SK-N-SH treated with all-trans-retinoic acid at 6 μM for 48 hours (cell line): Measurements from ENCODE around the gene FAM171A1.

Experiments used
- CSDC2 ChIP-seq: fragments of 250-450 bp; sonication (Bioruptor Pico); IDR thresholded peaks from 2 replicates; pipeline ENCODE4 v1.5.0; 2020; ENCODE audit warnings: mild to moderate bottlenecking, moderate library complexity
- GLIS3 ChIP-seq: fragments of 250-450 bp; sonication (Bioruptor Pico); IDR thresholded peaks from 2 replicates; pipeline ENCODE4 v1.5.0; 2020; ENCODE audit warnings: mild to moderate bottlenecking, moderate library complexity
- ISL1 ChIP-seq: fragments of 250-450 bp; sonication (Bioruptor Pico); IDR thresholded peaks from 2 replicates; pipeline ENCODE4 v2.1.2; 2022; ENCODE audit warnings: mild to moderate bottlenecking, moderate library complexity
- SNAI2 ChIP-seq: fragments of 250-450 bp; sonication (Bioruptor Pico); IDR thresholded peaks from 2 replicates; pipeline ENCODE4 v1.5.0; 2020; ENCODE audit warnings: mild to moderate bottlenecking, moderate library complexity
- ZNF70 ChIP-seq: fragments of 450-650 bp; formaldehyde crosslinking; IDR thresholded peaks from 2 replicates; pipeline ENCODE4 v1.5.0; 2020; ENCODE audit warnings: mild to moderate bottlenecking, moderate library complexity
- TF ChIP-seq, protein P1 (sequence below): fragments of 250-450 bp; sonication (Bioruptor Pico); IDR thresholded peaks from 2 replicates; pipeline ENCODE4 v1.8.0; 2021; ENCODE audit warnings: low read depth, mild to moderate bottlenecking, moderate library complexity, borderline replicate concordance
- TF ChIP-seq, protein P2 (sequence below): fragments of 250-450 bp; sonication (Bioruptor Pico); IDR thresholded peaks from 2 replicates; pipeline ENCODE4 v1.5.0; 2020; ENCODE audit warnings: mild to moderate bottlenecking, moderate library complexity

DNA sequence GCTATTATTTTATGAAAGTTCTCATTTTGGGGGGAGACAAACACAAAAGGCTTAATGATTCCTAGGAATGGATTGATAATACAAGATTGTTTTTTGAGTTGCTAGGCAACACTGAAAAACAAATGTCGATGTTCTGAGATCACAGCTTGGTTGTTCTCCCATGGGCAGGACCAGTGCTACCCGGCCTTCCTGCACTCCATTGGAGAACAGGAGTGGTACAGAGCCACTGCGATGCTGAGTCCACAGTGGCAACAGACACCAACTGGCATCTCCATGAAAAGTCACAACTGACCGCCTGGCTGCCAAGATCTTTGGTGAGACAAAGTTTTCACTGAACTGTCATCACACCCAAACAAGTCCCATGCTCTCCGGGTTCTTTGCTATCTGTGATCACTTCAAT, 133.7 kb downstream of the FAM171A1 start:
- TF ChIP-seq, protein P1, sequence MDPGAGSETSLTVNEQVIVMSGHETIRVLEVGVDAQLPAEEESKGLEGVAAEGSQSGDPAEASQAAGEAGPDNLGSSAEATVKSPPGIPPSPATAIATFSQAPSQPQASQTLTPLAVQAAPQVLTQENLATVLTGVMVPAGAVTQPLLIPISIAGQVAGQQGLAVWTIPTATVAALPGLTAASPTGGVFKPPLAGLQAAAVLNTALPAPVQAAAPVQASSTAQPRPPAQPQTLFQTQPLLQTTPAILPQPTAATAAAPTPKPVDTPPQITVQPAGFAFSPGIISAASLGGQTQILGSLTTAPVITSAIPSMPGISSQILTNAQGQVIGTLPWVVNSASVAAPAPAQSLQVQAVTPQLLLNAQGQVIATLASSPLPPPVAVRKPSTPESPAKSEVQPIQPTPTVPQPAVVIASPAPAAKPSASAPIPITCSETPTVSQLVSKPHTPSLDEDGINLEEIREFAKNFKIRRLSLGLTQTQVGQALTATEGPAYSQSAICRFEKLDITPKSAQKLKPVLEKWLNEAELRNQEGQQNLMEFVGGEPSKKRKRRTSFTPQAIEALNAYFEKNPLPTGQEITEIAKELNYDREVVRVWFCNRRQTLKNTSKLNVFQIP (CRISPR knock-in tag), result no peak
- TF ChIP-seq CSDC2 (CRISPR knock-in tag) (no peak), SNAI2 (CRISPR knock-in tag) (no peak), GLIS3 (CRISPR knock-in tag) (no peak), ZNF70 (no peak), ISL1 (CRISPR knock-in tag) (no peak)
- TF ChIP-seq, protein P2, sequence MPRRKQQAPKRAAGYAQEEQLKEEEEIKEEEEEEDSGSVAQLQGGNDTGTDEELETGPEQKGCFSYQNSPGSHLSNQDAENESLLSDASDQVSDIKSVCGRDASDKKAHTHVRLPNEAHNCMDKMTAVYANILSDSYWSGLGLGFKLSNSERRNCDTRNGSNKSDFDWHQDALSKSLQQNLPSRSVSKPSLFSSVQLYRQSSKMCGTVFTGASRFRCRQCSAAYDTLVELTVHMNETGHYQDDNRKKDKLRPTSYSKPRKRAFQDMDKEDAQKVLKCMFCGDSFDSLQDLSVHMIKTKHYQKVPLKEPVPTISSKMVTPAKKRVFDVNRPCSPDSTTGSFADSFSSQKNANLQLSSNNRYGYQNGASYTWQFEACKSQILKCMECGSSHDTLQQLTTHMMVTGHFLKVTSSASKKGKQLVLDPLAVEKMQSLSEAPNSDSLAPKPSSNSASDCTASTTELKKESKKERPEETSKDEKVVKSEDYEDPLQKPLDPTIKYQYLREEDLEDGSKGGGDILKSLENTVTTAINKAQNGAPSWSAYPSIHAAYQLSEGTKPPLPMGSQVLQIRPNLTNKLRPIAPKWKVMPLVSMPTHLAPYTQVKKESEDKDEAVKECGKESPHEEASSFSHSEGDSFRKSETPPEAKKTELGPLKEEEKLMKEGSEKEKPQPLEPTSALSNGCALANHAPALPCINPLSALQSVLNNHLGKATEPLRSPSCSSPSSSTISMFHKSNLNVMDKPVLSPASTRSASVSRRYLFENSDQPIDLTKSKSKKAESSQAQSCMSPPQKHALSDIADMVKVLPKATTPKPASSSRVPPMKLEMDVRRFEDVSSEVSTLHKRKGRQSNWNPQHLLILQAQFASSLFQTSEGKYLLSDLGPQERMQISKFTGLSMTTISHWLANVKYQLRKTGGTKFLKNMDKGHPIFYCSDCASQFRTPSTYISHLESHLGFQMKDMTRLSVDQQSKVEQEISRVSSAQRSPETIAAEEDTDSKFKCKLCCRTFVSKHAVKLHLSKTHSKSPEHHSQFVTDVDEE (CRISPR knock-in tag), result no peak
